A549 (cell line): ENCODE measurements around the gene CWC22. TPM values are rescaled to one million over a fixed set of nuclear protein-coding genes. Genes with fewer than 3 reads are reported as not detected.
A peak's percentile ranks its signal among the peaks of the same experiment; 100 is the strongest.
"Not testable (repeated sequence)": the region's sequence is repeated elsewhere in the genome, so short reads cannot be mapped to it uniquely, and the experiment has no call there.

ENCODE experiments used
- ATAC-seq, 2 experiments: fragments of 200-7000 bp in 1 of 2; fragments of >200 bp in 1 of 2; cut with Nextera tagmentation in 1 of 2; cut with Tn5 transposase in 1 of 2; 3 replicates each; pipeline versions ENCODE4 v1.8.0 to v1.9.1; 2018 to 2020; ENCODE audit warnings: mild to moderate bottlenecking in 1 of 2, moderate library complexity in 1 of 2
- CTCF ChIA-PET: fragments of 300-600 bp; sonication (Branson Sonifier 250); formaldehyde crosslinking; extraction: SDS; loops from one replicate; lab custom pipeline; 2021; ENCODE audit warnings: antibody characterized with exemption, inconsistent platforms; lab: Yijun Ruan, JAX
- POLR2A ChIA-PET: fragments of 350-600 bp; formaldehyde crosslinking; extraction: SDS; loops from one replicate; lab custom pipeline; 2021; ENCODE audit warnings: antibody characterized with exemption, inconsistent platforms; lab: Yijun Ruan, JAX
- DNase-seq, 2 experiments: peaks; one replicate each; pipeline versions ENCODE4 v3.0.0 to v3.0.0-alpha.2; 2011 to 2016; ENCODE audit warnings: low read depth in 1 of 2, low spot score in 1 of 2
- FAIRE-seq: peaks from 2 replicates; lab custom pipeline; 2011; peaks lifted over from hg19 to GRCh38; lab: Jason Lieb, UNC
- H3K27ac ChIP-seq, 2 experiments: fragments of >200 bp; sonication (Bioruptor Twin); formaldehyde crosslinking; 3 replicates each; pipeline ENCODE4 v1.5.1; 2016 to 2017
- H3K4me1 ChIP-seq: fragments of >200 bp; sonication (Bioruptor Twin); formaldehyde crosslinking; 3 replicates; pipeline ENCODE4 v1.6.1; 2016
- H3K4me2 ChIP-seq: fragments of >200 bp; sonication (Bioruptor Twin); formaldehyde crosslinking; 3 replicates; pipeline ENCODE4 v1.6.1; 2016
- H3K4me3 ChIP-seq: fragments of >200 bp; sonication (Bioruptor Twin); formaldehyde crosslinking; 3 replicates; pipeline ENCODE4 v1.5.1; 2016
- H3K9me3 ChIP-seq: fragments of >200 bp; sonication (Bioruptor Twin); formaldehyde crosslinking; 3 replicates; pipeline ENCODE4 v1.6.1; 2016
- CBX8 ChIP-seq: fragments of 200-600 bp; sonication (generic); IDR thresholded peaks from 2 replicates; pipeline ENCODE4 v1.6.1; 2016
- CEBPB ChIP-seq, 2 experiments: fragments of >200 bp in 1 of 2; sonication (Bioruptor Twin) in 1 of 2; formaldehyde crosslinking in 1 of 2; IDR thresholded peaks; 2 replicates each; pipeline ENCODE4 v1.6.1; 2012 to 2016
- CHD2 ChIP-seq: fragments of 150-350 bp; IDR thresholded peaks from 2 replicates; pipeline ENCODE4 v1.6.1; 2014; ENCODE audit warnings: low read length; ENCODE audit not compliant: partially characterized antibody
- EHF ChIP-seq: fragments of 250-450 bp; sonication (Bioruptor Pico); IDR thresholded peaks from 2 replicates; pipeline ENCODE4 v1.5.0; 2020; ENCODE audit warnings: mild to moderate bottlenecking
- HDAC2 ChIP-seq: fragments of 200-600 bp; sonication (generic); IDR thresholded peaks from 2 replicates; pipeline ENCODE4 v1.6.1; 2016
- HMGXB4 ChIP-seq: fragments of 250-450 bp; sonication (Bioruptor Pico); IDR thresholded peaks from 2 replicates; pipeline ENCODE4 v1.5.0; 2021; ENCODE audit warnings: mild to moderate bottlenecking, moderate library complexity, borderline replicate concordance
- HOXB13 ChIP-seq: fragments of 250-450 bp; sonication (Bioruptor Pico); IDR thresholded peaks from 2 replicates; pipeline ENCODE4 v1.5.0; 2020; ENCODE audit warnings: low read depth, mild to moderate bottlenecking, moderate library complexity
- HOXB5 ChIP-seq: fragments of 250-450 bp; sonication (Bioruptor Pico); IDR thresholded peaks from 2 replicates; pipeline ENCODE4 v1.5.0; 2020; ENCODE audit warnings: mild to moderate bottlenecking, moderate library complexity
- JUN ChIP-seq, 2 experiments: fragments of >200 bp; sonication (Bioruptor Twin); formaldehyde crosslinking; IDR thresholded peaks; 2 replicates in 1 of 2; 3 replicates in 1 of 2; pipeline ENCODE4 v1.6.1; 2016 to 2017
- KDM1A ChIP-seq: fragments of 200-600 bp; sonication (generic); IDR thresholded peaks from 2 replicates; pipeline ENCODE4 v1.6.1; 2016; ENCODE audit warnings: low read depth, mild to moderate bottlenecking
- KDM5A ChIP-seq: fragments of 200-600 bp; sonication (generic); IDR thresholded peaks from 2 replicates; pipeline ENCODE4 v1.6.1; 2016; ENCODE audit warnings: antibody characterized with exemption, mild to moderate bottlenecking
- MAFK ChIP-seq: fragments of 450-650 bp; IDR thresholded peaks from 2 replicates; pipeline ENCODE4 v1.6.1; 2014; ENCODE audit not compliant: partially characterized antibody
- PHF8 ChIP-seq: fragments of 200-600 bp; sonication (generic); IDR thresholded peaks from 2 replicates; pipeline ENCODE4 v1.6.1; 2016; ENCODE audit warnings: low read depth, mild to moderate bottlenecking, antibody characterized with exemption, moderate library complexity, borderline replicate concordance
- POLR2A ChIP-seq: IDR thresholded peaks from 2 replicates; pipeline ENCODE4 v1.6.1; 2012; ENCODE audit warnings: mild to moderate bottlenecking, low read length
- POLR2AphosphoS2 ChIP-seq: conservative IDR thresholded peaks from 2 replicates; pipeline ENCODE4 v1.6.1; 2012; ENCODE audit warnings: low read length, improper control_type of control experiment, inconsistent platforms
- RNF2 ChIP-seq: fragments of 200-600 bp; sonication (generic); IDR thresholded peaks from 2 replicates; pipeline ENCODE4 v1.6.1; 2016; ENCODE audit warnings: low read depth, mild to moderate bottlenecking, antibody characterized with exemption, moderate library complexity, borderline replicate concordance
- SMC3 ChIP-seq: fragments of >200 bp; sonication (Bioruptor Twin); formaldehyde crosslinking; IDR thresholded peaks from 3 replicates; pipeline ENCODE4 v1.6.1; 2018; ENCODE audit warnings: inconsistent platforms
- TP53 ChIP-seq: fragments of 250-450 bp; sonication (Bioruptor Pico); IDR thresholded peaks from 2 replicates; pipeline ENCODE4 v1.5.0; 2021; ENCODE audit warnings: mild to moderate bottlenecking, moderate library complexity
- USF2 ChIP-seq: fragments of 450-650 bp; IDR thresholded peaks from 2 replicates; pipeline ENCODE4 v1.6.1; 2014; ENCODE audit warnings: antibody characterized with exemption
- ZFP36 ChIP-seq: fragments of 450-650 bp; IDR thresholded peaks from 2 replicates; pipeline ENCODE4 v1.6.1; 2014; ENCODE audit warnings: borderline replicate concordance; ENCODE audit not compliant: partially characterized antibody
- ZNF302 ChIP-seq: fragments of 250-450 bp; sonication (Bioruptor Pico); IDR thresholded peaks from 2 replicates; pipeline ENCODE4 v1.9.0; 2021; ENCODE audit warnings: inconsistent platforms, mild to moderate bottlenecking, moderate library complexity
- WGBS: methylation state at CpG from one replicate; pipeline ENCODE4 v1.1.6; 2017; ENCODE audit errors: missing lambda C conversion rate; 5-methylcytosine and 5-hydroxymethylcytosine counted together
- polyA minus RNA-seq: library from RNA; depleted of rRNA, polyadenylated mRNA; stranded (reverse); fragments of >200 nt; gene quantifications from 2 replicates; pipeline ENCODE4 v1.2.3, GENCODE V29; 2011; rRNA and poly(A)+ RNA removed
- polyA plus RNA-seq, 4 experiments: library from polyadenylated mRNA; depleted of rRNA in 3 of 4; stranded (reverse); fragments of >200 nt; fragmentation: RNase III in 1 of 4; extraction: RNeasy Plus Mini Kit Qiagen cat#74134 plus additional on column Dnase treatment in 1 of 4; gene quantifications; 2 replicates in 3 of 4; 3 replicates in 1 of 4; pipeline ENCODE4 v1.2.3, GENCODE V29; 2011 to 2017
- TF ChIP-seq, protein P1 (sequence below): fragments of >200 bp; sonication (Bioruptor Twin); formaldehyde crosslinking; IDR thresholded peaks from 3 replicates; pipeline ENCODE4 v1.5.1; 2016
- TF ChIP-seq, protein P2 (sequence below): fragments of >200 bp; sonication (Bioruptor Twin); formaldehyde crosslinking; IDR thresholded peaks from 3 replicates; pipeline ENCODE4 v1.6.1; 2016
- TF ChIP-seq, protein P3 (sequence below): IDR thresholded peaks from 2 replicates; pipeline ENCODE4 v1.6.1; 2012
- TF ChIP-seq, protein P4 (sequence below): IDR thresholded peaks from 2 replicates; pipeline ENCODE4 v1.6.1; 2012

The CWC22 gene
- polyA plus RNA-seq (2011; rRNA removed) (7.5 and 13.1 TPM in 2 replicates), polyA plus RNA-seq (2017; fragmentation: RNase III; extraction: RNeasy Plus Mini Kit Qiagen cat#74134 plus additional on column Dnase treatment) (14.6 to 15.7 TPM (median 14.8 TPM) in 3 replicates), polyA minus RNA-seq (3.9 and 5.2 TPM in 2 replicates)
- polyA plus RNA-seq (2012; cell fraction: cytosol; rRNA removed) = 1.6 TPM in 2 replicates
- 1.4 and 2.6 TPM in 2 replicates for polyA plus RNA-seq (2012; cell fraction: nucleus; rRNA removed)

DNA sequence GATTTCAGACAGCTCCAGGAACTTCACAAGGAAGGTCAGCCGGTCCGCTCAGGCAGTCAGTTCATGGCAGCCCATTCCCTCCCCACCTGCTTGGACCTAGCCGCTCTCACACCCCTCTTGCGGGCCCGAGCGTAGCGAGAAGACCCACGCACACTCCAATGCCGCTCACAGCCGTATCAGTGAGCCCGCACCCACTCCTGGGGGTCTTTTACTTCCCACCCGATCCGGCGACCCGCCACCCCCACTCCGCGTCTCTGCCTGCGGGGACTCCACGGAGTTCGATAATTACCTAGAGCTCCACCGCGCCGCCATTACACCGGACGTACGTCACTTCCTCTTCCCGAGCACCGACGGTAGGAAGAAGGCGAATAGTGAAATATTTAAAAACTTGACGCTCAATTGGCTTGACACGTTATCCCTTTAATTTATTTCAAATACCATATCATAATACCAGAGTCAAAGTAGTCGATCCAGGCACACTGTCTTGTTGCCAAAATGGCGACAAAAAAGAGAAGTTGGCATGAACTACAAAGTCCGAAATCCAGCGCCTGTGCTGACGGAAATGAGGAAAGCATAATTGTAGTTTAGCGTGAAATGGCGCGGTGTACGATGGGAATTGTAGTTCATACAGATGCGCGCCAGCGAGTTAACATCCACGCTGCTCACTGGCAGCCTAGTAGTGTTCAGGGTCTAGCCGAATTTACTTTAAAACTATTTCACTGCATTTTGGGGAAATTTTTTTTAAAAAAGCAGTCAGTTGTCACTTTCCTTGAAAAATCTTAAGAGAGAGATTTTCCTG is at the start of gene CWC22:
CWC22 (minus strand) TSS at position 517 of the 799 bp plus-strand sequence. CDS start 13,956 bp downstream, outside the sequence.
- Histone ChIP-seq H3K4me2 (peak within 1 kb of the TSS; percentile 68), H3K27ac (peak within 1 kb of the TSS; percentile 80 to 95), H3K4me1 (peaks cover 7% of the 10 kb centered on the region; the same call in 2 of the 3 replicates), H3K9me3 (no peaks in the 10 kb centered on the region), H3K4me3 (peak within 1 kb of the TSS; percentile 77)
- CTCF ChIA-PET = no interaction called here
- WGBS = 2% methylated on average over 42 of the region's 46 CpGs
- peak; percentile 51 to 92 for DNase-seq
- no peak for TF ChIP-seq USF2
- TF ChIP-seq JUN (IDR thresholded peaks at IDR 0.05) = peak; percentile 43 to 75; a peak in 3 of 5 replicates
- peak; percentile 1 for TF ChIP-seq MAFK
- peak; percentile 68 for TF ChIP-seq KDM5A
- TF ChIP-seq, protein P1, sequence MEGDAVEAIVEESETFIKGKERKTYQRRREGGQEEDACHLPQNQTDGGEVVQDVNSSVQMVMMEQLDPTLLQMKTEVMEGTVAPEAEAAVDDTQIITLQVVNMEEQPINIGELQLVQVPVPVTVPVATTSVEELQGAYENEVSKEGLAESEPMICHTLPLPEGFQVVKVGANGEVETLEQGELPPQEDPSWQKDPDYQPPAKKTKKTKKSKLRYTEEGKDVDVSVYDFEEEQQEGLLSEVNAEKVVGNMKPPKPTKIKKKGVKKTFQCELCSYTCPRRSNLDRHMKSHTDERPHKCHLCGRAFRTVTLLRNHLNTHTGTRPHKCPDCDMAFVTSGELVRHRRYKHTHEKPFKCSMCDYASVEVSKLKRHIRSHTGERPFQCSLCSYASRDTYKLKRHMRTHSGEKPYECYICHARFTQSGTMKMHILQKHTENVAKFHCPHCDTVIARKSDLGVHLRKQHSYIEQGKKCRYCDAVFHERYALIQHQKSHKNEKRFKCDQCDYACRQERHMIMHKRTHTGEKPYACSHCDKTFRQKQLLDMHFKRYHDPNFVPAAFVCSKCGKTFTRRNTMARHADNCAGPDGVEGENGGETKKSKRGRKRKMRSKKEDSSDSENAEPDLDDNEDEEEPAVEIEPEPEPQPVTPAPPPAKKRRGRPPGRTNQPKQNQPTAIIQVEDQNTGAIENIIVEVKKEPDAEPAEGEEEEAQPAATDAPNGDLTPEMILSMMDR = no peak
- TF ChIP-seq ZNF302 (CRISPR knock-in tag) = no peak
- TF ChIP-seq, protein P2, sequence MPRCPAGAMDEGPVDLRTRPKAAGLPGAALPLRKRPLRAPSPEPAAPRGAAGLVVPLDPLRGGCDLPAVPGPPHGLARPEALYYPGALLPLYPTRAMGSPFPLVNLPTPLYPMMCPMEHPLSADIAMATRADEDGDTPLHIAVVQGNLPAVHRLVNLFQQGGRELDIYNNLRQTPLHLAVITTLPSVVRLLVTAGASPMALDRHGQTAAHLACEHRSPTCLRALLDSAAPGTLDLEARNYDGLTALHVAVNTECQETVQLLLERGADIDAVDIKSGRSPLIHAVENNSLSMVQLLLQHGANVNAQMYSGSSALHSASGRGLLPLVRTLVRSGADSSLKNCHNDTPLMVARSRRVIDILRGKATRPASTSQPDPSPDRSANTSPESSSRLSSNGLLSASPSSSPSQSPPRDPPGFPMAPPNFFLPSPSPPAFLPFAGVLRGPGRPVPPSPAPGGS = peak; percentile 5; the same call in 1 of the 3 replicates
- peak; percentile 94 for TF ChIP-seq PHF8
- TF ChIP-seq, protein P3, sequence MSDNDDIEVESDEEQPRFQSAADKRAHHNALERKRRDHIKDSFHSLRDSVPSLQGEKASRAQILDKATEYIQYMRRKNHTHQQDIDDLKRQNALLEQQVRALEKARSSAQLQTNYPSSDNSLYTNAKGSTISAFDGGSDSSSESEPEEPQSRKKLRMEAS = peak; percentile 48; the same call in 1 of the 2 replicates
- peak; percentile 30 for TF ChIP-seq POLR2A
- ATAC-seq = peak; percentile 96 to 98
- FAIRE-seq = no peak
- POLR2A ChIA-PET = no interaction called here

- Histone ChIP-seq H3K4me2 (no peak overlapping the region), H3K4me1 (no peaks in the 10 kb centered on the region), H3K27ac (no peak overlapping the region), H3K9me3 (no peaks in the 10 kb centered on the region), H3K4me3 (no peak overlapping the region)
- POLR2A ChIA-PET = no interaction called here
- TF ChIP-seq KDM5A (no peak), CHD2 (no peak), HOXB13 (CRISPR knock-in tag) (no peak), RNF2 (no peak), HDAC2 (no peak), CEBPB (IDR thresholded peaks at IDR 0.05) (no peak), EHF (CRISPR knock-in tag) (no peak), HOXB5 (CRISPR knock-in tag) (no peak), CBX8 (no peak), SMC3 (no peak), KDM1A (no peak), HMGXB4 (no peak), POLR2AphosphoS2 (no peak), TP53 (CRISPR knock-in tag) (no peak), ZFP36 (no peak), ZNF302 (CRISPR knock-in tag) (no peak)
- TF ChIP-seq, protein P4, sequence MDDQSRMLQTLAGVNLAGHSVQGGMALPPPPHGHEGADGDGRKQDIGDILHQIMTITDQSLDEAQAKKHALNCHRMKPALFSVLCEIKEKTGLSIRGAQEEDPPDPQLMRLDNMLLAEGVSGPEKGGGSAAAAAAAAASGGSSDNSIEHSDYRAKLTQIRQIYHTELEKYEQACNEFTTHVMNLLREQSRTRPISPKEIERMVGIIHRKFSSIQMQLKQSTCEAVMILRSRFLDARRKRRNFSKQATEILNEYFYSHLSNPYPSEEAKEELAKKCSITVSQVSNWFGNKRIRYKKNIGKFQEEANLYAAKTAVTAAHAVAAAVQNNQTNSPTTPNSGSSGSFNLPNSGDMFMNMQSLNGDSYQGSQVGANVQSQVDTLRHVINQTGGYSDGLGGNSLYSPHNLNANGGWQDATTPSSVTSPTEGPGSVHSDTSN = no peak
- DNase-seq (no peak), FAIRE-seq (no peak), ATAC-seq (no peak)
- CTCF ChIA-PET = no interaction called here
- WGBS = 58% methylated on average over 15 of the region's 15 CpGs
These were observed 49.4 kb upstream of the CWC22 start for GRCh38 chr2:180056367-180057118.

DNA sequence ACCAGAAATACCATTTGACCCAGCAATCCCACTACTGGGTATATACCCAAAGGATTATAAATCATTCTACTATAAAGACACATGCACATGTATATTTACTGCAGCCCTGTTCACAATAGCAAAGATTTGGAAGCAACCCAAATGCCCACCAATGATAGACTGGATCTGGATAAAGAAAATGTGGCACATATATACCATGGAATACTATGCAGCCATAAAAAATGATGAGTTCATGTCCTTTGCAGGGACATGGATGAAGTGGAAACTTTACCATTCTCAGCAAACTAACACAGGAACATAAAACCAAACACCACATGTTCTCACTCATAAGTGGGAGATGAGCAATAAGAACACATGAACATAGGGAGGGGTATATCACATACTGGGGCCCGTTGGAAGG is 47.5 kb upstream of the CWC22 start:
- H3K4me2 ChIP-seq, H3K27ac ChIP-seq, DNase-seq, FAIRE-seq, H3K9me3 ChIP-seq, H3K4me1 ChIP-seq, CTCF ChIA-PET, POLR2A ChIA-PET, ATAC-seq, H3K4me3 ChIP-seq: not testable (repeated sequence)
- 4% methylated on average over 1 of the region's 1 CpG for WGBS
